Breast epithelium (tissue), 4 donors: ENCODE measurements around the gene ZNF609. TPM values are rescaled to one million over a fixed set of nuclear protein-coding genes. Genes with fewer than 3 reads are reported as not detected.
A peak's percentile ranks its signal among the peaks of the same experiment; 100 is the strongest.

Experiments
- DNase-seq, 2 donors: peaks; one replicate each; pipeline ENCODE4 v3.0.0-alpha.2; 2019; ENCODE audit warnings: low spot score in 2 of 2
- H3K27ac ChIP-seq, 2 donors: fragments of 200-600 bp; sonication (generic) in 1 of 2; one replicate each; pipeline ENCODE4 v1.5.1; 2016 to 2019; ENCODE audit warnings: mild to moderate bottlenecking in 1 of 2
- H3K27me3 ChIP-seq, 2 donors: fragments of 200-600 bp; sonication (generic) in 1 of 2; one replicate each; pipeline versions ENCODE4 v1.5.1 to v1.6.0; 2017 to 2019; ENCODE audit warnings: control low read depth in 1 of 2, mild to moderate bottlenecking in 1 of 2
- H3K36me3 ChIP-seq: fragments of 200-600 bp; one replicate; pipeline ENCODE4 v1.5.1; 2019
- H3K4me1 ChIP-seq, 2 donors: fragments of 200-600 bp; sonication (generic); one replicate each; pipeline ENCODE4 v1.5.1; 2016 to 2019; ENCODE audit warnings: control low read depth in 1 of 2
- H3K4me3 ChIP-seq, 3 donors: fragments of 200-600 bp; sonication (generic); 1 replicate in 2 of 3; 2 replicates in 1 of 3; pipeline ENCODE4 v1.5.1; 2016 to 2019; ENCODE audit warnings: mild to moderate bottlenecking in 3 of 3, moderate library complexity in 2 of 3
- H3K9me3 ChIP-seq, 2 donors: fragments of 200-600 bp; sonication (generic) in 1 of 2; one replicate each; pipeline ENCODE4 v1.5.1; 2016 to 2019; ENCODE audit warnings: control low read depth in 1 of 2
- CTCF ChIP-seq, 3 donors: fragments of 450-650 bp; IDR thresholded peaks; one replicate each; pipeline ENCODE4 v1.5.1; 2016 to 2017; ENCODE audit warnings: antibody characterized with exemption in 3 of 3, mild to moderate bottlenecking in 3 of 3, moderate library complexity in 3 of 3
- POLR2A ChIP-seq: fragments of 450-650 bp; IDR thresholded peaks from one replicate; pipeline ENCODE4 v1.6.1; 2016; ENCODE audit warnings: antibody characterized with exemption, mild to moderate bottlenecking, moderate library complexity
- POLR2AphosphoS5 ChIP-seq, 3 donors: sonication (generic); formaldehyde crosslinking; IDR thresholded peaks; one replicate each; pipeline ENCODE4 v1.6.1; 2017; ENCODE audit warnings: antibody characterized with exemption in 3 of 3
- intact Hi-C: fragments of 100-400 bp; cut with DNase I; formaldehyde crosslinking; loops from one replicate; pipeline ENCODE4 v1.15.1; 2023; ENCODE audit warnings: low total_unique reads
- total RNA-seq, 3 donors: library from RNA; depleted of rRNA; stranded (reverse); fragments of >200 nt; gene quantifications; one replicate each; pipeline ENCODE4 v1.1.0, GENCODE V29; 2016

Gene ZNF609
- total RNA-seq, 3 donors from 2014 or later = 22.9 to 32.1 (median 29.2) TPM

- H3K9me3 ChIP-seq = no peaks in the 10 kb centered on the region
- peaks cover 0 to 14% of the 10 kb centered on the region in 2 donors for H3K4me1 ChIP-seq
- H3K27ac ChIP-seq = peak overlapping the region; percentile 35 to 60
- no peaks in the 10 kb centered on the region for H3K27me3 ChIP-seq
- intact Hi-C loops = no loop called here
- DNase-seq = no peak
- H3K36me3 ChIP-seq = no peaks in the 10 kb centered on the region
- H3K4me3 ChIP-seq = no peak overlapping the region
- no peak for TF ChIP-seq POLR2A
- TF ChIP-seq POLR2AphosphoS5 (IDR thresholded peaks at IDR 0.05) = no peak
- TF ChIP-seq CTCF (IDR thresholded peaks at IDR 0.05) = no peak
Observed at GRCh38 chr15:64690008-64690407, 229.6 kb downstream of the ZNF609 start.

GRCh38 chr15:64690578-64691296, 230.4 kb downstream of the ZNF609 start:
- H3K4me1 ChIP-seq = peaks cover 0 to 14% of the 10 kb centered on the region in 2 donors

GRCh38 chr15:64691896-64692565, 231.7 kb downstream of the ZNF609 start:
- Histone ChIP-seq H3K4me1 (peaks cover 0 to 18% of the 10 kb centered on the region in 2 donors), H3K36me3 (no peaks in the 10 kb centered on the region), H3K27me3 (no peaks in the 10 kb centered on the region), H3K27ac (peak overlapping the region in 1 of 2 donors; percentile 86), H3K9me3 (no peaks in the 10 kb centered on the region), H3K4me3 (no peak overlapping the region)
- TF ChIP-seq POLR2AphosphoS5 (IDR thresholded peaks at IDR 0.05) (no peak), POLR2A (no peak), CTCF (IDR thresholded peaks at IDR 0.05) (no peak)
- peak in 1 of 2 donors; percentile 12 for DNase-seq
- intact Hi-C loops = no loop called here

More at GRCh38 chr15:64690578-64691296, 230.4 kb downstream of the ZNF609 start:
- Histone ChIP-seq H3K36me3 (no peaks in the 10 kb centered on the region), H3K9me3 (no peaks in the 10 kb centered on the region), H3K27ac (peak overlapping the region; percentile 35 to 60), H3K4me3 (no peak overlapping the region), H3K27me3 (no peaks in the 10 kb centered on the region)
- peak in 1 of 2 donors; percentile 9 for DNase-seq
- no peak for TF ChIP-seq POLR2AphosphoS5 (IDR thresholded peaks at IDR 0.05)
- peak in 2 of 3 donors; percentile 14 to 28 for TF ChIP-seq CTCF (IDR thresholded peaks at IDR 0.05)
- intact Hi-C loops = no loop called here

GRCh38 chr15:64693134-64693533, 232.8 kb downstream of the ZNF609 start:
- TF ChIP-seq POLR2AphosphoS5 (IDR thresholded peaks at IDR 0.05) (peak in 2 of 3 donors; percentile 22 to 39), CTCF (IDR thresholded peaks at IDR 0.05) (no peak)
- intact Hi-C loops = no loop called here
- peak; percentile 47 to 51 for DNase-seq
- no peaks in the 10 kb centered on the region for H3K36me3 ChIP-seq
- peaks cover 0 to 20% of the 10 kb centered on the region in 2 donors for H3K4me1 ChIP-seq
- no peak overlapping the region for H3K4me3 ChIP-seq
- H3K27ac ChIP-seq = peak overlapping the region; percentile 68 to 86
- no peaks in the 10 kb centered on the region for H3K9me3 ChIP-seq
- H3K27me3 ChIP-seq = no peaks in the 10 kb centered on the region

GRCh38 chr15:64694816-64695215, 234.4 kb downstream of the ZNF609 start:
- H3K36me3 ChIP-seq = no peaks in the 10 kb centered on the region
- no peaks in the 10 kb centered on the region for H3K9me3 ChIP-seq
- TF ChIP-seq CTCF (IDR thresholded peaks at IDR 0.05) (no peak), POLR2A (no peak), POLR2AphosphoS5 (IDR thresholded peaks at IDR 0.05) (no peak)
- H3K4me3 ChIP-seq = no peak overlapping the region
- H3K27me3 ChIP-seq = no peaks in the 10 kb centered on the region
- H3K27ac ChIP-seq = peak overlapping the region in 1 of 2 donors; percentile 23
- peaks cover 7 to 28% of the 10 kb centered on the region in 2 donors for H3K4me1 ChIP-seq
- DNase-seq = no peak
- intact Hi-C loops = no loop called here
